Measurements from ENCODE around the gene MUC4. TPM values are rescaled to one million over a fixed set of nuclear protein-coding genes. Genes with fewer than 3 reads are reported as not detected.

Gene MUC4
- total and polyA plus RNA-seq, 2 of the 4 experiments (the other 2 are of a cell fraction): not detected

GRCh38 chr3:195839260-195840010 lies 27.7 kb upstream of the MUC4 start:
- DNase-seq: no peak
- Histone ChIP-seq H2AK5ac (ENCODE audit: low read depth, low read length) (no peak overlapping the region), H2BK15ac (ENCODE audit: low read depth, low read length) (no peak overlapping the region), H2BK20ac (ENCODE audit: low read depth, low read length) (no peak overlapping the region), H2BK5ac (ENCODE audit: low read depth, low read length, poor library complexity, severe bottlenecking) (no peak overlapping the region), H3K27ac (ENCODE audit: insufficient read depth, low read length) (no peak overlapping the region), H3K9ac (ENCODE audit: low read depth, low read length) (no peak overlapping the region), H4K20me1 (ENCODE audit: insufficient read depth, low read length) (no peaks in the 10 kb centered on the region), H2AFZ (replicated peaks; ENCODE audit: low read length, poor library complexity) (peak overlapping the region; percentile 64), H3K36me3 (ENCODE audit: control insufficient read depth, insufficient read depth, low read length) (no peaks in the 10 kb centered on the region), H4K8ac (ENCODE audit: low read depth in 2 of 2, low read length in 2 of 2) (no peak overlapping the region), H4K91ac (ENCODE audit: insufficient read depth, low read depth, low read length) (no peak overlapping the region), H3K4ac (ENCODE audit: low read depth, low read length) (no peak overlapping the region), H3K4me2 (ENCODE audit: low read depth, low read length) (no peak overlapping the region), H3K4me3 (ENCODE audit: insufficient read depth, low read depth, low read length) (no peak overlapping the region), H3K56ac (ENCODE audit: extremely low read depth, insufficient read depth, low read length) (no peak overlapping the region), H3K9me3 (ENCODE audit: control insufficient read depth, insufficient read depth, low read length) (no peaks in the 10 kb centered on the region), H3K79me1 (ENCODE audit: low read depth in 1 of 2, low read length in 2 of 2) (no peaks in the 10 kb centered on the region), H3K9me1 (ENCODE audit: insufficient read depth, low read length) (no peaks in the 10 kb centered on the region), H2BK120ac (ENCODE audit: low read depth, low read length) (no peak overlapping the region), H3K18ac (ENCODE audit: low read depth, low read length) (no peak overlapping the region), H3K14ac (replicated peaks; ENCODE audit: low read depth, low read length) (no peak overlapping the region), H3K23ac (ENCODE audit: low read depth, low read length) (no peak overlapping the region), H3K4me1 (ENCODE audit: control insufficient read depth, insufficient read depth, low read length) (no peaks in the 10 kb centered on the region), H4K5ac (ENCODE audit: low read depth, low read length) (no peak overlapping the region), H2AK9ac (replicated peaks; ENCODE audit: low read depth, low read length, poor library complexity) (peak overlapping the region; percentile 42), H3K27me3 (ENCODE audit: control insufficient read depth, insufficient read depth, low read length) (peaks cover 49% of the 10 kb centered on the region)
- no peak for TF ChIP-seq RCOR1 (IDR thresholded peaks at IDR 0.05; ENCODE audit: insufficient replicate concordance, low read length)
- TF ChIP-seq MAFK (IDR thresholded peaks at IDR 0.05; ENCODE audit: low read depth, low read length): no peak
- no peak for TF ChIP-seq BHLHE40 (IDR thresholded peaks at IDR 0.05; ENCODE audit: low read depth, low read length)
- no peak for TF ChIP-seq MAZ (IDR thresholded peaks at IDR 0.05; ENCODE audit: borderline replicate concordance, low read depth, low read length)
- TF ChIP-seq FOS (IDR thresholded peaks at IDR 0.05; ENCODE audit: low read depth, low read length): no peak
- TF ChIP-seq CEBPB (IDR thresholded peaks at IDR 0.05; ENCODE audit: low read depth, low read length): no peak
- TF ChIP-seq CTCF (conservative IDR thresholded peaks at IDR 0.05; ENCODE audit: low read depth, low read length): no peak
- no peak for TF ChIP-seq RFX5 (IDR thresholded peaks at IDR 0.05; ENCODE audit: low read depth, low read length)
- TF ChIP-seq ELK1 (IDR thresholded peaks at IDR 0.05; ENCODE audit: borderline replicate concordance, low read depth, low read length): no peak
- TF ChIP-seq NFE2L2 (IDR thresholded peaks at IDR 0.05; ENCODE audit: low read depth, low read length): no peak
- no peak for TF ChIP-seq USF2 (IDR thresholded peaks at IDR 0.05; ENCODE audit: low read depth, low read length)
- TF ChIP-seq MXI1 (IDR thresholded peaks at IDR 0.05; ENCODE audit: borderline replicate concordance, low read depth, low read length): no peak
- no peak for TF ChIP-seq RAD21 (IDR thresholded peaks at IDR 0.05; ENCODE audit: low read length)
- TF ChIP-seq SMC3 (IDR thresholded peaks at IDR 0.05; ENCODE audit: low read depth, low read length): no peak
- WGBS, 2 experiments (ENCODE audit: extremely low coverage in 2 of 2, insufficient read length in 1 of 2): no CpG with 5 or more reads among the region's 19 CpGs
- no TSS peak for BruUV-seq (replicated peaks)
- intact Hi-C loops (cut with micrococcal nuclease) (no loop called here), dilution Hi-C loops (cut with HindIII; ENCODE audit: low sequenced_read_pairs, unreplicated experiment) (no loop called here), in situ Hi-C loops (cut with MboI; ENCODE audit: low sequenced_read_pairs) (no loop called here)
- CTCF ChIA-PET: no interaction called here
- POLR2A ChIA-PET (ENCODE audit: unreplicated experiment): no interaction called here
- no peak; the same call in 1 of the 2 replicates for ATAC-seq (ENCODE audit: low read depth)

All from IMR-90 (cell line).